ENCODE results near the gene PSMD14. TPM values are rescaled to one million over a fixed set of nuclear protein-coding genes. Genes with fewer than 3 reads are reported as not detected.
"Not testable (repeated sequence)": the region's sequence is repeated elsewhere in the genome, so short reads cannot be mapped to it uniquely, and the experiment has no call there.

Gene PSMD14
- total RNA-seq, 1 experiment from 2014 or later: 81.1 TPM

DNA sequence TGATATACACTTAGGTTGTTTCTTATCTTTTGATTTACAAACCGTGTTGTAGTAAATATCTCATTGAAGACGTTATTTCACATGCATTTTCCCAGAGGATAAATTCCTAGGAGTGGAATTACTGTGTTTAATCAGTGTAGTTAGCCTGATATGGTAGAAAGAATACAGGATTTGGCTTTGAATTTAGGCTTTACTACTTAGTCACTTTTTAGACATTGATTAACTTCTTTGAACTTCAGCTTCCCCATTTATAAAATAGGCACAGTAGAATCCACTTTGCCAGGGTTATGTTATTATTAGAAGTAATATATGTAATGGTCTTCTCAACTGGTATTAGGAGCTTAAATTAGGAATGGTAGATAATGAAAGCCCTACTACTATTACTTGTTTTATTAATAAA, 27.4 kb downstream of the PSMD14 start:
- Histone ChIP-seq H3K36me3 (ENCODE audit: control insufficient read depth, insufficient read depth, low read length) (no peaks in the 10 kb centered on the region), H3K9me3 (no peaks in the 10 kb centered on the region), H3K27me3 (replicated peaks; ENCODE audit: control insufficient read depth, insufficient read depth, low read length) (no peaks in the 10 kb centered on the region), H3K4me1 (no peaks in the 10 kb centered on the region), H3K4me3 (ENCODE audit: low read depth, low read length) (no peak overlapping the region)
- H3K4me3 Mint-ChIP-seq (ENCODE audit: unreplicated experiment): no peak overlapping the region
- no peaks in the 10 kb centered on the region for H3K27me3 Mint-ChIP-seq (ENCODE audit: insufficient read depth, unreplicated experiment)
- H3K4me1 Mint-ChIP-seq (ENCODE audit: low read depth, unreplicated experiment): no peaks in the 10 kb centered on the region
- TF ChIP-seq, protein P1, sequence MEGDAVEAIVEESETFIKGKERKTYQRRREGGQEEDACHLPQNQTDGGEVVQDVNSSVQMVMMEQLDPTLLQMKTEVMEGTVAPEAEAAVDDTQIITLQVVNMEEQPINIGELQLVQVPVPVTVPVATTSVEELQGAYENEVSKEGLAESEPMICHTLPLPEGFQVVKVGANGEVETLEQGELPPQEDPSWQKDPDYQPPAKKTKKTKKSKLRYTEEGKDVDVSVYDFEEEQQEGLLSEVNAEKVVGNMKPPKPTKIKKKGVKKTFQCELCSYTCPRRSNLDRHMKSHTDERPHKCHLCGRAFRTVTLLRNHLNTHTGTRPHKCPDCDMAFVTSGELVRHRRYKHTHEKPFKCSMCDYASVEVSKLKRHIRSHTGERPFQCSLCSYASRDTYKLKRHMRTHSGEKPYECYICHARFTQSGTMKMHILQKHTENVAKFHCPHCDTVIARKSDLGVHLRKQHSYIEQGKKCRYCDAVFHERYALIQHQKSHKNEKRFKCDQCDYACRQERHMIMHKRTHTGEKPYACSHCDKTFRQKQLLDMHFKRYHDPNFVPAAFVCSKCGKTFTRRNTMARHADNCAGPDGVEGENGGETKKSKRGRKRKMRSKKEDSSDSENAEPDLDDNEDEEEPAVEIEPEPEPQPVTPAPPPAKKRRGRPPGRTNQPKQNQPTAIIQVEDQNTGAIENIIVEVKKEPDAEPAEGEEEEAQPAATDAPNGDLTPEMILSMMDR (IDR thresholded peaks at IDR 0.05; ENCODE audit: insufficient read depth in 1 of 2, low read depth in 1 of 2, low read length in 1 of 2, severe bottlenecking in 1 of 2, unreplicated experiment in 1 of 2): no peak
- POLR2A ChIA-PET: no interaction called here
- H3K9me3 Mint-ChIP-seq (ENCODE audit: unreplicated experiment): no peaks in the 10 kb centered on the region
- no peak for DNase-seq
- H3K36me3 Mint-ChIP-seq (ENCODE audit: insufficient read depth, unreplicated experiment): peaks cover 17% of the 10 kb centered on the region
- no peak overlapping the region for H3K27ac Mint-ChIP-seq (ENCODE audit: unreplicated experiment)
- no TSS peak for BruUV-seq (replicated peaks)
- CTCF ChIA-PET: no interaction called here
- intact Hi-C loops (cut with micrococcal nuclease; ENCODE audit: unreplicated experiment): no loop called here

DNA sequence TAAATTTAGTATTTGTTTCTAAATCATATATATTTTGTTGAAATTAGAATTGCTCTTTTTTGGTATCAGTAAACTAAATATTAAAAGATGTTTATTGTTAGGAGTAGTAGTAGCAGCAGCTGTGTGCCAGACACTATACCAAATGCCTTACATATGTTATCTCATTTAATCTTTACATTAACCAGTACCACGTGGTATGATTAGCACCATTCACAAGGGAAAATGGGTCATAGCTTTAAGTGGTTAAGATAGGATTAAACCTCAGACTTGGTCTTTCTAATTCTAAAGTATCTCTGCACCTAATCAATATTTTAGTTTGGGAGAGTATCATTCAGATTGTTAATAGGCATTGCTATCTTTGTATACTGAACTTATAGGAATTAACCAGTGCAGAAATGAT, 29.0 kb downstream of the PSMD14 start:
- H3K9me3 Mint-ChIP-seq (ENCODE audit: unreplicated experiment): no peaks in the 10 kb centered on the region
- no peaks in the 10 kb centered on the region for H3K9me3 ChIP-seq
- H3K4me3 Mint-ChIP-seq (ENCODE audit: unreplicated experiment): no peak overlapping the region
- no peak for DNase-seq
- H3K27me3 ChIP-seq (replicated peaks; ENCODE audit: control insufficient read depth, insufficient read depth, low read length): no peaks in the 10 kb centered on the region
- TF ChIP-seq, protein P1 (IDR thresholded peaks at IDR 0.05; ENCODE audit: insufficient read depth in 1 of 2, low read depth in 1 of 2, low read length in 1 of 2, severe bottlenecking in 1 of 2, unreplicated experiment in 1 of 2): no peak
- H3K36me3 Mint-ChIP-seq (ENCODE audit: insufficient read depth, unreplicated experiment): peaks cover 26% of the 10 kb centered on the region
- H3K36me3 ChIP-seq (ENCODE audit: control insufficient read depth, insufficient read depth, low read length): no peaks in the 10 kb centered on the region
- intact Hi-C loops (cut with micrococcal nuclease; ENCODE audit: unreplicated experiment): no loop called here
- no peak overlapping the region for H3K4me3 ChIP-seq (ENCODE audit: low read depth, low read length)
- no TSS peak for BruUV-seq (replicated peaks)
- no peak overlapping the region for H3K27ac Mint-ChIP-seq (ENCODE audit: unreplicated experiment)
- H3K27me3 Mint-ChIP-seq (ENCODE audit: insufficient read depth, unreplicated experiment): no peaks in the 10 kb centered on the region
- no peaks in the 10 kb centered on the region for H3K4me1 Mint-ChIP-seq (ENCODE audit: low read depth, unreplicated experiment)
- H3K4me1 ChIP-seq: no peaks in the 10 kb centered on the region
- ChIA-PET POLR2A (no interaction called here), CTCF (no interaction called here)

DNA sequence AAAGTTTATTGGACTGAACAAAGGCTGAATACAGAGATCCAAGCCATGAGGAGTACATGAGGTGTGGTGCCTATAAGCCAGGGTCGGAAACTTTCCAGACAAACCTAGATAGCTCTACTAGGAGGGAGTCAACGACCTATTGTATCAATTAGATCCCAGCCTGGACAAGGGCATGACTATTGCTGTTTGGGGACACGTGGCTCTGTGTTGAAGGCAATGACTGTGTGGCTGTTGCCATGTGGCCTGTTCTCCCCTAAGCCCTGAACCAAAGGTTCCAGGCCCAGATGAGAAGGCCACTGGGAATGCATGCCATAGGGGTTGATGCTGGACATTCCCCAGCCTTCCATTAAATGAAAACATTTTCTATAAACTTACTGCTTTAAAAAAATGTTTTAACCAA, 31.3 kb downstream of the PSMD14 start:
- H3K4me3 Mint-ChIP-seq (ENCODE audit: unreplicated experiment); H3K27me3 ChIP-seq (replicated peaks; ENCODE audit: control insufficient read depth, insufficient read depth, low read length); H3K36me3 ChIP-seq (ENCODE audit: control insufficient read depth, insufficient read depth, low read length); H3K27me3 Mint-ChIP-seq (ENCODE audit: insufficient read depth, unreplicated experiment); H3K4me1 Mint-ChIP-seq (ENCODE audit: low read depth, unreplicated experiment); H3K4me3 ChIP-seq (ENCODE audit: low read depth, low read length); CTCF ChIA-PET; intact Hi-C loops (cut with micrococcal nuclease; ENCODE audit: unreplicated experiment); H3K4me1 ChIP-seq; H3K9me3 ChIP-seq; POLR2A ChIA-PET; H3K9me3 Mint-ChIP-seq (ENCODE audit: unreplicated experiment); DNase-seq; H3K27ac Mint-ChIP-seq (ENCODE audit: unreplicated experiment): not testable (repeated sequence)
- BruUV-seq (replicated peaks): TSS peak; percentile 100
- peaks cover 24% of the 10 kb centered on the region for H3K36me3 Mint-ChIP-seq (ENCODE audit: insufficient read depth, unreplicated experiment)

DNA sequence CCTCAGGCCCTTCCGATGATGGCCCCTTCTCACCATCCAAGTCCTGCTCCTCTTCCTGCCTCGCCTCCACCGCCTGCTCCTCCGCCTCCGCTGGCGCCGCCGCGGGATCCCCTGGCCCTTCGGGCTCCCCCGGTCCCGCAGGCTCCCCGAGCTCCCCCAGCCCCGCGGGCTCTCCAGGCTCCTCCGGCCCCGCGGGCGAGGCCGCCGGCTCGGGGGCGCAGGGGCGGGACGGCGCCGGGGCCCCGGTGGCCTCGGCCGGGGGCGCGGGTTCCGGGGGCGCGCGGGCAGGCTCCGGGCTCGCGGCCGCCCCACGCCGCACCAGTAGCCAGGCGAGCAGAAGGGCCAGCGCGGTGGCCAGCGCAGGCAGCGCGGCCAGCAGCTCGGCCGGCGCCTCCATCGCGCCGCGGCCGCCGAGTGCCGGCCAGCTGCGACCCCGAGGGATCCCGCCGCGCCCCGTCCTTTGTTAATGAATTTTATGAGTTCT, 32.7 kb downstream of the PSMD14 start:
- H3K36me3 ChIP-seq (ENCODE audit: control insufficient read depth, insufficient read depth, low read length); intact Hi-C loops (cut with micrococcal nuclease; ENCODE audit: unreplicated experiment); H3K27me3 ChIP-seq (replicated peaks; ENCODE audit: control insufficient read depth, insufficient read depth, low read length); H3K4me3 ChIP-seq (ENCODE audit: low read depth, low read length); BruUV-seq (replicated peaks); H3K27me3 Mint-ChIP-seq (ENCODE audit: insufficient read depth, unreplicated experiment); DNase-seq; H3K4me3 Mint-ChIP-seq (ENCODE audit: unreplicated experiment); H3K9me3 ChIP-seq; H3K4me1 ChIP-seq; POLR2A ChIA-PET; CTCF ChIA-PET; H3K27ac Mint-ChIP-seq (ENCODE audit: unreplicated experiment); H3K9me3 Mint-ChIP-seq (ENCODE audit: unreplicated experiment); H3K4me1 Mint-ChIP-seq (ENCODE audit: low read depth, unreplicated experiment): not testable (repeated sequence)
- H3K36me3 Mint-ChIP-seq (ENCODE audit: insufficient read depth, unreplicated experiment): peaks cover 27% of the 10 kb centered on the region
